Stimulated activated CD8-positive, alpha-beta memory T cell treated with anti-CD3 and anti-CD28 coated beads, Interleukin-7, amount 100 ng/mL, for 24 hours (primary cell): Measurements from ENCODE around the gene ZNF408.

Source experiments
- DNase-seq: peaks from one replicate; pipeline ENCODE4 v3.0.0-alpha.2; 2020; ENCODE audit warnings: low read depth

Gene ZNF408

DNA sequence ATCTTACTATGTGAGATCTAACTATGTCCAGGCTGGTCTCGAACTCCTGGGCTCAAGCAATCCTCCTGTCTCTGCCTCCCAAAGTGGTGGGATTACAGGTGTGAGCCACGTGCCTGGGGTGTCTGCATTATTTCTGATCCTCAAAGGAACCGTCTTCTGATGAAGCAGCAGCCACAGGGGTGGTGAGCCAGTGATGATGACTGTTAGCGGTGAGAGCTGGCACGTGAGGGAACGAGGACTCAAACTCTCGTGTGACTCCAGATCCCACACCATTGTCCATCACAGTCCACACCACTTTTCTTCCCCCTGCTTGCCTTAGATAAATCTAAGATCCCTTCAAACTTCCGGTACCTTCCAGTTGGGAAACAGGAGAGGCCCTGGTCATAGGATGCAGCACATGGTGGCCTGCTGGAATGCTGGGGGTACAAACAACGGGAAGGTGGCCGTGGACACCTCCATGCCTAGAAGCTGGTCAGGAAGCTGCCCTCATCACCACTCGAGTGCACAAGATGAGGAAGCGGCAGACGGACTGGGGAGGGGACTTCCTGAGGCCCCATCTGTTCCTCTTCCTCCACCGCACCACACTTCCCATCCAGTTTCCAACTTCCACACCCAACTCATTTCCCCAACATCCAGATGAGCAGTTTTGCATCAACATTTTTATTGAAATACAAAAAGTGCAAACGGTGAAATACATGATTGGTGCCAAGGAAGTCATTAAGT lies 24.2 kb upstream of the ZNF408 start:
- DNase-seq: no peak

DNA sequence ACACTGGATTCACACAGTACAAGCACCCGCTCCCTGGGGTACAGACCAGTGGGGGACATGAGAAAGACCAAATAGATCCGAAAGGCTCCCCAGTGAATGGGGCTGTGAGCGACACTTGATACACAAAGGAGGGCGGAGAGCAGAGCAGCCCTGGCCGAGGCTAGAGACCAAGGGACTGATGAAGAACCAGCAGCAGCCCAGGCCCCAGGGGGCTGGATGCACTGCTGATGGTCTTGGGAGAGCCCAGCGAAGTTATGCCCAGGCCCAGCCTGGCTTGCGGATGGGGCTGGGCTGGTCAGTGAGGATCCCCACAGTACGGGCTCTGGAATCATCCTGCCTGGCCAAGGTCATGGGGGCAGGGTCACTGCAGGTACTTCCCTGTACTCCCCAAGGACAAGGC lies 23.7 kb upstream of the ZNF408 start:
- no peak for DNase-seq

DNA sequence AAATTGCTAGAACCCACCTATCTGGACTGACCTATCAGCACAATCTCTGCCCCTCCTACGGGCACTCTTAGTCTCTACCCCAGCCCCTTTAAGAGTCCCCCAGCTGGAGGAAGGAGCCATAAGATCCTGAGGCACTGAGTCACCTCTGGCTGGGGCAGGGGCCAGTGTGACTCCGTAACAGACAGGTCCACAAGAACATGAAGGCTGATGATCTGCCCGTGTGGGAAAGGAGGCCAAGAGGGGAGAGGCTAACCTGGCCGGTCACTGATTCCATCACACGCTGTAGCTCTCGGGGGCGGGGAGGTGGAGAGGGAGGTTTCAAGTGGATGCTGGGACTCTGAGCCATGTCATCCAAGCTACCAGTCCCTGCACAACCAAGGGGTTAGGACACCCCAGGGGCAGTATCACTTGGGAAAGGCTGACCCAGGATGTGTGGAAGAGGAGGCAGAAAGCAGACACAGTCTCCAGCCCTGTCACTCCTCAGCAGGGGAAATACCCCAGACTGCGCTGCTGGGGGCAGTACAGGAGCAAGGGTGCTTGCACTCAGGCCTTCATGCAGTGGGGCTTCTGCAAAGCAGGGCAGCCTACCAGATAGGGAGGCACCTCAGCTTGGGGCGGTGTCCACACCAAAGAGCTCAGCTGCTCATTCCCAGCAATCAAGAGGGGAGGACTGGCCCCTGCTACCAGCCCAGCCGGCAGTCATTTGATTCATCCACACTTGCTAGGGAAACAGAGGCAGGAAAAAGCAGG lies 22.7 kb upstream of the ZNF408 start:
- DNase-seq: no peak

DNA sequence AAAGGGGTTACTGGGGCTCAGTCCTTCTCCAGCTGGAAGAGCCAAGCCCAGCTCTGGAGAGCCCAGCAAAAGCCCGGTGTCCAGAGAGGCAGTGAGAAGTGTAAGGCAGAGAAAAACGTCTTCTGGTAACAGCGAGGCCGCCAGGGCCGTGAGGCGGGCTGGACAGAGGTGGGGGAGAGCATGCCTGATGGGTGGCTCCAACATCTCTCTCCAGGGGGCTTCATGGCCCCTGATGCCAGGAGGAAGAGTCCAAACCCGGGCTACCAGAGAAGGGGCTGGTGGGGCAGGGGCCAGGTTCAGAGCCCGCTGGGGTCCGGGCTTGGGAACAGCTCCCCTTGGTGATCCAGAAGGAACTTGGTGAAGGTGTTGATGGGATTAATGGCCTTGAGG lies 22.1 kb upstream of the ZNF408 start:
- no peak for DNase-seq

DNA sequence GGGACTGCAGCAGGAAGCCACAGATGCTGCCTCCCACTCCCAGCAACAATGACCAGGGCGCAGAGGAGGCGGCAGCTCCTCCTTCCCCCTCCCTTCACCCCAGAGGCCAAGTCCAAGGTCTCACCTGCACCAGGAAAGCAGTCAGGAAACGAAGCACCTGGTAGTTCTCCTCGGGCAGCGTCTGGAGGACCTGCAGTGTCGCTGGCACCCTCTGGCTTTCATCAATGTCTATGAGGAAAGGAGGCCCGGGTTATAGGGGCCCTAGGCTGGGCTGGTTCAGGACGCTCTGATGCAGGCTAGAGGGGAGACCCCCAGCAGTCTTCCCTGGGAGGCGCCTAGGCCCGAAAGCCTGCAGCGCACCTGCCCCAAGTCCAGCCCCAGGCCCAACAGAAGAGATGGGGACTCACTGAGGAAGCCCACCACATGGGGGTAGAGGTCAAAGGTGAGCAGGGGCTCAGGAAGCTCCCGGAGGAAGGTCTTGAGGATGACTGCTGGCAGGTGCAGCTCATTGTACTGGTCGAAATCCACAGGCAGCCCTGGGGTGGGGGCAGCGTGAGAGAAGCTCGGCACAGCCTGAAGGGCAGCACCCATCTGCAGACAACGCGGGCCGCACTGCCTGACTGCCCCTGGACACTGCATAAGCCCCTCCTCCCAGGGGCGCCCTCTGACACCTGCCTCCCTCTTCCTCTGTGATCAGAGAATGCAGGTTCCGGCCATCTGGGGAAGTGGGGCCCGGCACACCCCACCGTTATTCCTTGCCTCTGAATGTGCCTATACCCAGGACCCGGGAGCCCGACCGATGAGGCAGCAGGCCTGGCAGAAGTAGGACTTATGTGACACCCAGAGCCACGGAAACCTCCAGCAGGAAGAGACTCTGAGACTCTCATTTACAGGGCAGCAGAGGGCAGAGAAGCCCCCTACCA lies 21.3 kb upstream of the ZNF408 start:
- no peak for DNase-seq

DNA sequence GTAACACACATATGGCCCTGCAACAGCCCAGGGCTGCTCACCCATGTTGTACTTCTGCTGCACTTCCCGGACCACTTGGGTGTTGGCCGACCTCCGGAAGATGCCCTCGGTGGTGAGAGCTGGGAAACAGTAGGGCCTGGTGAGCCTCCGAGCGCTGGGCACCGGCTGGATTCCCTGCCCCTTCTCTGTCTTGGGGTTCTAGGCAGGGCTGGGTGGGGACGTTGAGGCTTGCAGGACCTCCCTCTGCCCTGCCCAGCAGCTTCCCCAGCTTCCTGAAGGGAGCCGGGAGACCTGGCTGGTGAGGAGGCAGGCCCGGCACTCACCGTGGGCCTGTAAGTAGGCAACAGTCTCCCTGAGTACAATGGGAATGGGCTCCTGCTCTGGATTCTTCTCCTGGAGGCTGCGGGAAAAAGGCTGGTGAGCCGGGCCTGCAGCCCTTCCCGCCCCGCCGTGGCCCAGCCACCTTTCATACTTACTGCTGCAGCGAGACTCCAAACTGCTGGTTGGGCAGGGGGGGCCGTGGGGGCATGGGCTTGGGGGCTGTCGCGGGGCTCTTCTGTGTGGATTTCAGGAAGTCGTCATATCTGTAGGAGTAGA lies 20.6 kb upstream of the ZNF408 start:
- DNase-seq: no peak

DNA sequence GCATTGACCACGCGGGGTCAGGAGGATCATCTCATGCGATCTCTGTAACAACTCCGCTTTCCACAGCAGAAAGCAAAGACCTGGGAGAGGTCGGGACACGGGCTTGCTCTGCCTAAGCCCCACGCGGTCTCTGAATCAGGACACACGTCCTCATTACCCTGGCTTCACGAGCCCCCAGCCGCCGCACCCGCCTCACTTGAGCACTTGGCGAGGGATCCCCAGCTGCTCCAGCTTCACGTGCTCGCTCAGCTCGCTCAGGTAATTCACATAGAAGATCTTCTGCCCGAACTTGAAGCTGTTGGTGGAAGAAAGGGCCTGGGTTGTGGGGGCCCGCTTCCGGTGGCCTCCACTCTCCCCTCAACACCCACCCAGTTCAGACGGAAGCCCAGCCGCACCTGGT lies 20.0 kb upstream of the ZNF408 start:
- DNase-seq: no peak

DNA sequence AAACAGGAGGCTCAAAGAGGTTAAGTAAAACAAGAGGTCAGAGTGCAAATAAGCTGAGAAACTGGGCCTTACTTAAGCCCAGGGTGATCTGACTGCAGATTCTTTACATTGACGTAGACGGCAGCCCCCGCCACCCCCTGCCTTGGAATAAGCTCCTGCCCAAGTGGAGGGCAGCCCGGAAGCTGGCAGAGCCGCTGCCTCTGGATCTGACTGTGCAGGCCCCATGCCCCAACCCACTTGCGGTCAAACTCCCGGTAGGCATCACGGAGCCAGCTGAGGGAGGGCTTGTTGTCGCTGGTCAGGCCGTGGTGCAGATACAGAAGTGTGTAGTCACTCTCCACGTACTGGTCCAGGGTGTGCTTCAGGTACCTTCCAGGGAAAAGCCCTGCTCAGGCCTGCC lies 19.0 kb upstream of the ZNF408 start:
- no peak for DNase-seq

DNA sequence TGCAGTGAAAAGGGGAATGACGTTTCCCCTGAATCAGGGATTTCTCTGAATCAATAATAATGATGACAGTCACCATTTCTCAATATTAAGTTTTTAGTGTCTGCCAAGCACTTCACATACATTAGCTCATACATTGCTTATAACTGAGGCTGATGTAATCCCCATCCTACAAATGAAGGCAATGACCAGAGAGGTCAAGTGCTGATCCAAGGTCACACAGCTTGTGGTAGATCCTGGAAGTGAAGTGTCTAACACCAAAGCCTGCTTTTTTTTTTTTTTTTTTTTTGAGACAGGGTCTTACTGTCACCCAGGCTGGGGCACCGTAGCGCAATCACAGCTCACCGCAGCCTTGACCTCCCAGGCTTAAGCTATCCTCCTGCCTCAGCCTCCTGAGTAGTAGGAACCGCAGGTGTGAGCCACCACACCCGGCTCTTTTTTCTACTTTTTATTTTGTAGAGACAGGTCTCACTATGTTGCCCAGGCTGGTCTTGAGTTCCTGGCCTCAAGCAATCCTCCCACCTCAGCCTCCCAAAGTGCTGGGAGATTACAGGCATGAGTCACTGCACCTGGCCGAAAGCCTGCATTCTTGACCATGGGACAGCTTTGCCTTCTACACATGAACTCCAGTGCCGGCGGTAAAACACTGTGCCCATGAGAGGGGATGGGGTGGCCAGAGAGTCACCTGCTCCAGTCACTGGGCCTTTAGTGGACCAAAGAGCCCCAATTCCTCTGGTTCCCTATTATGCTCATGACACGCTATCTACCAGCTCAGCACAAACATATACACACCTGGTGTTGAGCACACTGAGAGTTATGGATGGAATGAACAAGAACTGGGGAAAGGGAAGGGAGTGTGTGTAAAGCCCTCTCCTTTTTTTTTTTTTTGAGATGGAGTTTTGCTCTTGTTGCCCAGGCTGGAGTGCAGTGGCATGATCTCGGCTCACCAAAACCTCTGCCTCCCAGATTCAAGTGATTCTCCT lies 17.8 kb upstream of the ZNF408 start:
- DNase-seq: no peak

DNA sequence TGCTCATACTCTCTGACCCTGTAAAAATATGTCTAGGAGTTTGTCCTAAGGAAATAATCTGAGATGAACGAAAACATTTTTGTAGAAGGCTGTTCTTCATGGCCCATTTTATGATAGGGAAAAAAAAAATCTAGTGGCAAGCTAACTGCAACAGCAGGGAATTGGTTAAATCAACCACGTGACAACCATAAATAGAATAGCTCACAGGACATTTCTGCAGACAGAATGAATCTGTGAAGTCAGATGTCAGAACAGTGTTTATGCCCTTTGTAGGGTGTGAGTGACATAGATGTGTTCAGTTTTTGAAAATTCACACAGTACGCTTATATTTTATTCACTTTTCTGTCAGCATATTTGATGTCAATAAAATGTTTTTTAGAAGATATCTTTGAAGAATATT lies 16.5 kb upstream of the ZNF408 start:
- DNase-seq: no peak

DNA sequence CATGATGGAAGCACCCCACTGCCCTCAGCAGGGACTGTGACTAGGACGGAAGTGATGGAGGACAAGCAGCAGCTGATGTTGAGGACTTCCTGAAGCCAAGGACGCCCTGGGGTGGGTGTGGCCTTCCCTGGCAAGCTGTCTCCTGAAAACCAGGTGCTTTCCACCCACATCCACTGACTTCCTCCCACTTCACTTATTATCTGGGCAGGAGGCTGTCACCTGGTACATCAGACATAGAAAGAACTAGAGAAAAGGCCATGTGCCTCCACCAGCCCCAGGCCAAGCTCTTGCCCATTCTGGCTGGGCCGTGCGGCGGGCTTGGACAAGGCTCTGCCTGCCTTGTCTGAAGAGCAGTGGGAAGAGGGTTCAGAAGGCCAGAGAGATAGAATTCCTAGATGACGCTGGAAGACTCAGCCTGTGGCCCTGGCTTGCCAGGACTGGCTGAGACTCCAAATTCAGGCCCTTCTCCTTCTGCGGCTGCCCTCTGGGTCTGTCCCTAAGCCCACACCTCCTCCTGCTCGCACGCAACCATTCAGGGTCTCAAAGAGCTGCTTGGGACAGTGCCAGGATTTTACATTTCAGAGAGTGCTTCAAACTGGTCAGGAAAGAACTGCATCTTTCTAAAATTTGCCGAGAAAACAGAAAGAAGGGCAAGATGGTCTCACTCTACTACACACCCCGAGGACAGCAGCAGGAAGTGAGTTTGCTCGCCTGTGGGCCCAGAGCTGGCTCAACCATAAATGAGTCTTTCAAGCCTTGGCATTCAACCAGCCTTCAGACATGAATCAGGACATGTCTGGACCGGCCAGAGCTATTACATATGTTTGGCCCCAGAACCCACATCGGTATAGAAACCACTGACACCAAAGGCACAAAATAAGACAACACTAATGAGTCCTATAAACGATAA lies 13.7 kb upstream of the ZNF408 start:
- no peak for DNase-seq

DNA sequence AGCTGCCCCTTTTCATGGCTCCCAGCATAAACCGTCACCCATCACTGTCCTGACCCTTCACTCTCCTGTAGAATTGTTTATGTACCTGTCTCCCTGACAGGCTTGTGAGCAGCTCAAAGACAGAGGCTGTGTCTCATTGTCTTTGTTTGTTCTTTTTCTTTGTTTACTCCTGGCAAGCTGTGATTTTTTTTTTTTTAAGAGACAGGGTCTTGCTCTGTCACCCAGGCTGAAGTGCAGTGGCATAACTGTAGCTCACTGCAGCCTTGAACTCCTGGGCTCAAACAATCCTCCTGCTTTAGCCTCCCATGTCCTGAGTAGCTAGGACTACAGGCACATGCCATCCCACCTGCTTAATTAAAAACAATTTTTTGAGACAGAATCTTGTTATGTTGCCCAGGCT lies 10.1 kb upstream of the ZNF408 start:
- no peak for DNase-seq

DNA sequence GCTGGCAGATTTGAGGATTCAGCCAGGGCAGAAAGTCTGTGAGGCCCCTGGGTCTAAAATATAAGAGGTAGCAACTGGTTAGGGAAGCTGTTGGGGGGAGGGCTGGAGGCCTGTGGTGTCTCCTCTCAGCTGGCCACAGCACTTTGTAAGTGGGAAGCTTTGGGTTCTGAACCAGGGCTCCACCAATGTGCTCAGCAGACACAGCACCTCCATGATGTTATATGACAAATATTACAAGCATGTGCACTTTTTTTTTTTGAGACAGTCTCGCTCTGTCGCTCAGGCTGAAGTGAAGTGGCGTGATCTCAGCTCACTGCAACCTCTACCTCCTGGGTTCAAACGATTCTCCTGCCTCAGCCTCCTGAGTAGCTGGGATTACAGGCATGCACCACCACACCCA lies 8.4 kb upstream of the ZNF408 start:
- DNase-seq: no peak

DNA sequence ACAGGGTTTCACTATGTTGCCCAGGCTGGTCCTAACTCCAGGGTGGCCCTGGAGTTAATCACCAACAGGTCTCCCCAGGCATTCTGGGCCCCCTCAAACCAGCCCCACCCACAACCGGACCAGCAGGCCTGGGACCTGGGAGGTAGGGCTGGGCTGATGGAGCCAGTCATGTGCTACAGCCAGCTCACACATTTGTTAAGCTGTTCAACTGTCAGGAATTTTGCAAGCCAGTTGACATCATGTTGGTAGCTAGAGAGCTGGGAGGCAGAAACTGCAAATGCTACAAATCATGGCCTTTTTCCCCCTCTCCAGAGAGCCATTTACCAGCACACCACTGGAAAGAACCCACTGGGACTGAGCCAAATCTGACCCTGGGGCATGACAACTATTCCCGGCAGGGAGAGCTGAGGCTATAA lies 7.2 kb upstream of the ZNF408 start:
- no peak for DNase-seq

DNA sequence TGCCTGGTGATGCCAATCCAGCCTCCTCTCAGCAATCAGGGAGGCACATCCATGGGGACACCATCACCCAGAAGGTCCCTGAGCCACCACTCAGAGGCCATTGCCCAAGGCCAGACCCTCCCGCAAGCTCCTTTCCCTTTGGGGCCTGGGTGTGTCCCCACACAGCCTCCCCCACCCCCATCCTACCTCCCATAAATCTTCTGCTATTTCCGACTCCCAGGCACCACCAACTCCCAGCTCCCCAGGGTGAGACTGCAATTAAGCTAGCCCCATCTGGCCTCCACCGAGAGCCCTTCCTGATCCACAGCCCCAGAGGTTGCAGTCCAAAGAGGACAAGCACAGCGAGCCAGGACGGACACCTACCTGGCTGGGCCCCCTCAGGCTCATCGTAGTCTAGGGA lies 6.8 kb upstream of the ZNF408 start:
- DNase-seq: no peak

DNA sequence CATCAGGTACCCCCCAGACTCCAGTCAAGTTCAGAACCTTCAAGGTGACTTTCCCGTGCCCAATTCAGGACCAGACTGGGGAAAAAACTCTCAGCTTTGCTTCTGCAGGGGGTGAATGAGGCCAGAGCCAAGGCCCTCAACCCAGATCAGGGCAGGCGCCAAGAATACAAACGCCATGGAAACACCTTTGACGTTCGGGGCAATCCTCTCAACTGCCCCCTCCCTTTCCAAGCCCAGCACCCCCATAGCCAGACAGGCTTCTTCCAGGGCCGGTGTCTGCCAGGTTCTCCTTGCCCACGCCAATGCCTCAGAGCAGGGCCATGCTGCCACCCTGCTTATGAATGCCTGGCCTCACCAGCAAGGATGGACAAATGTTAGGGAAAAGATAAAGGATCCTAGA lies 6.2 kb upstream of the ZNF408 start:
- DNase-seq: no peak

DNA sequence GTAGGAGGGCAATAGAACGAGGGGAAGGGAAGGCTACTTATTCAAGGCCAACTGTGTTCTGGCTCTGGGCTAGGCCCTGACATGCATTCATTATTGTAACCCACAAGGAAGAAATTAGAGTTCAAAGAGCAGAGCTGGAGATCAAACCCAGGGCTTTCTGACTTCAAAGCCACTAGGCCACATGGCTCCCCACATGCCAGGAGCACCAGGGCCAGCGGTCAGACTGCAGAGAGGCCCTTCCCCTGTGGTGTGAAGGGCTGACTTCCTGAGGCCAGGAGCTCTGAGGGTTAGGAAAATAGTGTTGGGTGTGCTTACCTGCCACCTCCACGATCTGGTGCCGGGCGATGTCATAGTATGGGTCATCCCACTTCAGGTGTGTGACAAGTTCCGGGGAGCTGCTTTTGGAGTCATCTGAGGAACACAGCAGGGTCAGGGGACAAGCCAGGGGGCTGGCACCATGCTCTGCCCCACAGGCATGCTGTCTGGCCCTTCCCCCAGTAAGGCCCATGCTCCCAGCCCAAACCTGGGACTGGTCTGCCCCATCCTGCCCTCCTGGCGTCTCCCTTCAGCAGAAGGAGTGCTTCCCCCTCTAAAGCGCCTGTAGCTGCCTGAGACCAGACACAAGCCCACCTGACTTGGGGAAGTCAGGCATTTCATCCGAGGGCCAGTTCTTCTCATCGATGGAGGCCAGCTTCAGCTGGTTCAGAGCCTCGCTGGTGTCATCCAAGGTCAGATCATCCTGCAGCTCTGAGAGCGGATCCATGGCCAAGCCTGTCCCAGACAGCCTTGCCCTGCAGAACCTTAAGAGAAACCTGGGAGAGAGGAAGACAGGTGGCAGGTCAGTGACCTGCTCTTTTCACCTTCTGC lies 5.3 kb upstream of the ZNF408 start:
- DNase-seq: no peak

DNA sequence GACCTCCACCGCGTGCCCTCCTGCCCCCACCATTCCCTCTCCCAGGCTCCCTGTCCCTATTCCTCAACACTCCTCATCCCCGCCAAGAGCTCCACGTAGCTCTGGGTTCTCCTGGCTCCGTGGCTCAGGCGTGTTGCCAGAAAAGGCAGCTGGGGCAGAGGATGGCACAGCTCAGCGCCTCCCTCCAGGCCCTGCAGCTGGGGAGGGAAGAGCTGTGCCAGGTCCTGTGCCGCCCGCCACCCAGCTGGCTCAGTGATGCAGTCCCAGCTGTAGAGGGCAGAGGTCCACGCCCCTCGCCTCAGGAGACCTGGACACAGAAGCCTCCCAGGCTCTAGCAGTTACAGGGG lies 4.6 kb upstream of the ZNF408 start:
- no peak for DNase-seq

DNA sequence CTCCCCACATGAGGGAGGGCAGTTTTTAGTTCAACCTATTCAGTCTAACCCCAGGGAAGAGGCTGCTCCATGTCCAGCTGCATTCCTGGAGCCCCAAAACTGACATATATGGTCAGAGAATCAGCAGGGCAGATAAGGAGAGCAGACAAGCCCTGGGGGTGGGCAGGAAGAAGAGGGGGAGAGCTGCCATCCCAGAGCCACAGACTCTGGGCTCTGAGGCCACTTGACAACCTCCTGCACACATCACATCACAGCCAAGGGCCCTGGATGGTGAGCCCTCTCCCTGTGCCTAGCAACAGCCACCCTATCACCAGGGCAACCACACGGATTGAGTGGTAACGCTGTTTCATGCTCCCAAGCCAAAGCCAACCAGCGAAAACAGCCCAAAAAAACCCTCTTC lies 3.5 kb upstream of the ZNF408 start:
- no peak for DNase-seq
